Endothelial cell of coronary artery (primary cell): ENCODE measurements around the gene SV2C. TPM values are rescaled to one million over a fixed set of nuclear protein-coding genes. Genes with fewer than 3 reads are reported as not detected.

Experiments
- total RNA-seq: library from RNA; depleted of rRNA; stranded (reverse); fragments of >200 nt; gene quantifications from 2 replicates; pipeline ENCODE4 v1.2.3, GENCODE V29; 2014

The SV2C gene, protein sequence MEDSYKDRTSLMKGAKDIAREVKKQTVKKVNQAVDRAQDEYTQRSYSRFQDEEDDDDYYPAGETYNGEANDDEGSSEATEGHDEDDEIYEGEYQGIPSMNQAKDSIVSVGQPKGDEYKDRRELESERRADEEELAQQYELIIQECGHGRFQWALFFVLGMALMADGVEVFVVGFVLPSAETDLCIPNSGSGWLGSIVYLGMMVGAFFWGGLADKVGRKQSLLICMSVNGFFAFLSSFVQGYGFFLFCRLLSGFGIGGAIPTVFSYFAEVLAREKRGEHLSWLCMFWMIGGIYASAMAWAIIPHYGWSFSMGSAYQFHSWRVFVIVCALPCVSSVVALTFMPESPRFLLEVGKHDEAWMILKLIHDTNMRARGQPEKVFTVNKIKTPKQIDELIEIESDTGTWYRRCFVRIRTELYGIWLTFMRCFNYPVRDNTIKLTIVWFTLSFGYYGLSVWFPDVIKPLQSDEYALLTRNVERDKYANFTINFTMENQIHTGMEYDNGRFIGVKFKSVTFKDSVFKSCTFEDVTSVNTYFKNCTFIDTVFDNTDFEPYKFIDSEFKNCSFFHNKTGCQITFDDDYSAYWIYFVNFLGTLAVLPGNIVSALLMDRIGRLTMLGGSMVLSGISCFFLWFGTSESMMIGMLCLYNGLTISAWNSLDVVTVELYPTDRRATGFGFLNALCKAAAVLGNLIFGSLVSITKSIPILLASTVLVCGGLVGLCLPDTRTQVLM
- total RNA-seq: not detected in 2 replicates

DNA sequence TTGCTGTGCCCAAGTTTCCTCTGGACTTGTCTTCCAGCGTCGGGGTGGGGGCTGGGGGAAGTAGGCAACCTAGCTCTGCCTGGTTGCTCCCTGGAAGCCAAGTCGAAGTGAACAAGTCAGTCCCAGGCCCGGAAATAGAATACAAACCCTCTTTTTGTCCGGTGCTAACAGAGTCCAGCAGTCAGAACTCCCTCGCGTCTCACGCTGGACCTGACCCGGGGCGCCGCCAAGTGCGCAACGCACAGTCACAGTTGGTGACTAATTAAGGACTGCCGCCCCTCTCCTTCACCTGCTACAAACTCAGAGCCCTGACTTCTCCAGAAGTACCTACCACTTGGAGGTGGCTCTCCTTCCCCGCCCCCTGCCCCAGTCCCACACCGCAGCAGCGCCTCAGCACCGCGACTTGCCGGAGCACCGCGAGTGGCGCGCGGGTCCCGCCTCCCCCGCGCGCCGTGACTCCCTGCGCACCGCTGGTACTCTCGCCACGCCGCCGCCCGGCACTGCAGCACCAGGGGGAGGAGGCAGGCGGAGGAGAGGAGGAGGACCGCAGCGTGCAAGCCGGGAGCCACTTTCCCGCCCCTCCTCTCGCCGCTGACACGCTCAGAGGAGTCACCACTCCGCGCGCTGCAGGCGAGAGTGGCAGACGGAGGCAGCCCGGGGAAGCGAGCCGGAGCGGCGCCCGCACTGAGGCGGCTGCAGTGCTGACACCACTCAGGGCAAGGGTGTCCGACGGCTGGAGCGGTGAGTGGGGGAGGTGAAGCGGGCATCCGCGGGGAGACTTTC, at the start of gene SV2C:
TSS of gene SV2C (plus strand) at position 612 of the 783 bp plus-strand sequence. CDS start 48,368 bp downstream, outside the sequence.

DNA sequence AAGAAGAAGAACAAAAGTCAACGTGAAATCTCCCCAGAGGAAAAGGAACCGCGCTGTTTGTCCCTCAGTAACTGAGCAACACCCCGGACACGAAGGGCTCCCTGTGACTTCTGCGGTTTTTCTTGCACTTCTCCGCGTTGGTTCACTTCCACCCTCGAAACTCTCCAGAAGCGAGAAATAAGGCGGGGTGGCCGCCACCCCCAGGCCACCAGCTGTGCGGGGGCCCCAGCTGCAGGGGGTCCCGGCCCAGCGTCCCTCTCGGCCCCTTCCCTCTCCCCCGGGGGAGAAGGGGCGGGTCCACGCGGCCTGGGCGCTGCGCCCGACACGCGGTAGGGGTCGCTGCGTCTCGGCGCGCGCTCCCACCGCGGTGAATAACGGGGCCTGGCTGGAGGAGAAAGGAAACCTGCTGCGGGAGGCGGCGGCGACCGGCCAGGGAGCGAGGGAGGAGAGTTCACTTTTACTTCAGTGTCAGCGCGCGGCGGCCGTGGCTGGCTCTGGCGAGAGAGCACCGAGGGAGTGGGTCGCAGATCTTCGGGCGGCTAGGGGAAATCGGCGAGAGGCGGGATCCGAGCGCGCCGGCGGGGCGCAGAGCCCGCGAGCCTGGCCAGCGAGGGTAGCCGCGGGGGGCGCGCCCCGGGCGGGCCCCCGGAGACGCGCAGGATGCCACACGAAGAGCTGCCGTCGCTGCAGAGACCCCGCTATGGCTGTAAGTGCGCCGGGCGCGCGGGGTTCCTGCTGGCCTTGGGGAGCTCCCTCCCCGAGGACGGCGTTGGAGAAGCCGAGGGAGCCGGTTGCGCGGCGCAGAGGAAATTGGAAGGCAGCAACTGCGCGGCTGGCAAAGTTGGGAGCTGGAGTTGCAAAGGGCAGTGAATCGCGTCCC, 319.9 kb downstream of the SV2C start, which contains the start of gene IQGAP2:
TSS of gene IQGAP2 (plus strand) at position 400 of the 880 bp plus-strand sequence. CDS start at position 661, 261 bp downstream.

